CD4-positive, alpha-beta T cell treated with Interleukin-1 beta for 1 hour (primary cell): Measurements from ENCODE around the gene CA7.
A peak's percentile ranks its signal among the peaks of the same experiment; 100 is the strongest.
"Not testable (repeated sequence)": the region's sequence is repeated elsewhere in the genome, so short reads cannot be mapped to it uniquely, and the experiment has no call there.

Source experiments
- DNase-seq, 2 donors: peaks; one replicate each; pipeline ENCODE4 v3.0.0-alpha.2; 2020 to 2022

Gene CA7

DNA sequence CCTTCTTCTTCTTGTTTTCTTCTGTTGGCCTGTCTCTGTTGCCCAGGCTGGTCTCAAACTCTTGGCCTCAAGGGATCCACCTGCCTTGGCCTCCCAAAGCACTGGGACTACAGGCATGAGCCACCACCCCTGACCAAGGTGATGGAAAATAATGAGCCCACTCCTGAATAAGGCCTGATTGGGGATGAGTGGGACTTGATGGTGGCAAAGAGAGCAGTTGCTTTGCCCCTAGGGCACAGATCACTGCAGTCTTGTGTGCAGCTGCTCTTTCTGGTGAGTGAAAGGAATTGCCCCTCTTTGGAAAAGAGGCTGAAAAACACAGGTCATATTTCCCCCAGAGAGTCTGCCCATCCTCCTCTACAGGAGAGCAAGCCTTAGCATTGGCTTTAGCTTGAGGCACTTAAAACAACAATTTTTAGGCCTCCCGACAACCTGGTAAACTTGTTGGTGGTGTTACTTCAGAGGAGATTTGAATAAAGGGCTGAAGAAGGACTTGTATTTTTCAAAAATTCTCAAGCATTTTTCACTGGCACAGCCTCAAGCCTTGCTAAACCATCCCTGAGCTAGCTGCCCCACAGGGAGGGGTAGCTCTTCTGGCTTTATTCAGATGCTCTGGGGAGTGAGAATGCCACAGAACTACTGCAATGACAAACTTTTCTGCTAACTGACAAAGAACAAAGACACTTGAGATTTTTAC, 30.0 kb downstream of the CA7 start:
- peak in 1 of 2 donors; percentile 2 for DNase-seq

DNA sequence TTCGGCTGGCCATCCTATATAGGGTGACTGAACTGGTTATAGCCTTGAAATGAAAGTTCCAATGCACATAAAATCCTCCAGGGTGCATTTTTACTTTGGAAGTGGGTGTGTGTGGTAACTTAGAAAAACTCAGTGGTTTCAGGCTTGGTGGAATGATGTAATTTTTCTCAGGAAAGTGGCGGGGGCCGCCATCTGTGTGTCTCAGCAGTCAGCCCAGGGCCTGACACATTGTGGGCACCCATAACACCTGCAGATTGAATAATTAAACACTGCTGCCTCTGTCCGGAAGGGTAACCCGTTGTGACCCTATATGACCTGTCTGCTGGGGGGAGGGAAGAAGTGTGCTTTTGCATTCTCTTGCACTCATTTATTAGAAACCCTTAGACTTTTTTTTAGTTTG, 33.9 kb downstream of the CA7 start:
- DNase-seq = no peak

DNA sequence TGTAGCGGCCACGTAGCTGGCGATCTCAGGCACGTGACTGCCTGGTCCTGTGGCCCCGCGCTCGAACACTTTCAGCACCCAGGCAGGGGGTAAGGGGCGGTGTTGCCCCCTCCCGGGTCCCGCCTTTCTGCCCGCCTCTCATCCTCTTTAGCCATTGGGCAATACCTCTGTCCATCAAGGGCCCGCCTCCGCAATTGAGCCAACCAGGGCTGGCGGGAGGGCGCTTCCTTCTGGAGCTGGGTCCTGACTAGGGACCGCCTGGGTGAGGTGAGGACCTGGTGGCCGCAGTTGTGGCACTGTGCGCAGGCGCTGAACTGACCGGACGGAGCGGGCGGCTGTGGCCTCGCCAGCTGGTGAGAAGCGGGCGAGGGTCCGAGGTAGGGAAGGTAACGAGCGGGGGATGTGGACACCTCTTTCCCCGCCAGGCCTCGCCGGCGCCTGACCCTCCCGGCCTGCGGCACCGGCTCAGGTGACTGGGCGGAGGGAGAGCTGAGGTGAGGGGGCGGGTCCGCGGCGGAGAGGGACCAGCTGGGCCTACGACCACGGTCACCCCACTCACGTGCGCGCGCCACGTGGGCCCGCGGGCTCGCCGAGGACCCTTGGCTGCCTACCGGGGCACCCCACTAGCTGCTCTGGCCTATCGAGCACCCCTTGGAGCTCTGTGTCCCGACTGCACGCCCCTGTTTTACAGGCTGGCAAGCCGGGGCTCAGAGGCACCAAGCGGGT, 36.2 kb downstream of the CA7 start, which contains the start of gene PDP2:
Gene PDP2 (plus strand): TSS at position 228 of the 726 bp plus-strand sequence. CDS start 3,770 bp downstream, outside the sequence.
- peak; percentile 89 to 94 for DNase-seq

DNA sequence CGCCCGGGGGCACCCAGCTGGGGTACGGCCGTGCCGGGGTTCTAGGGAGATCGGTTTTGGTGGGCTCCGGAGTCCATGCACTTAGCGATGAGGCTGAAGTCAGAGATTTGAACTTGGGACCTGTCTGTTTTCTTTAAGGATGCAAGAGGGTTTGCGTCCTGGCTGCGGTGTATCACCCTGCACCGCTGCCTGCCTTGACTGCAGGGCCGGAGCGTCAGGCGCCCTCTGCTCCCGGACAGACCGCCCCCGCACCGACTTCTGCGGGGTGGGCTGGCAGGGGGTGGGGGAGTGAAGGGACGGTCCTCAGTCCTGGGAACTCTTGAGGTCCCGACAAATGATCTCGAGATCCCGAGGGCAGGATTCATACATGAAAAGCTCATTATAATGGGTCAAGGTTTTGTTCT, 36.8 kb downstream of the CA7 start:
- DNase-seq = no peak

DNA sequence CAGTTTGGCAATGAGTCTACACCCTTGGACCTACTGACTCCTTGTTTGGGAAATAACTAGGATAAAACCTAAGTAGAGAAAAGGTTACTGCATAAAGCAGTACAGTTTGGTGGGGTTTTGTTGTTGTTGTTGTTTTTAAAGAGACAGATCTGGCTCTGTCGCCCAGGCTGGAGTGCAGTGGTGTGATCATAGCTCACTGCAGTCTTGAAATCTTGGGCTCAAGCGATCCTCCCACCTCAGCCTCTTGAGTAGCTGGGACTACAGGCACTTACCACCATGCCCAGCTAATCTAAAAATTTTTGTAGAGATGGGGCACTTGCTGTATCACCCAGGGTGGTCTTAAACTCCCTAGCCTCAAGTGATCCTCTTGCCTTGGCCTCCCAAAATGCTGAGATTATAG, 37.3 kb downstream of the CA7 start:
- DNase-seq = no peak

DNA sequence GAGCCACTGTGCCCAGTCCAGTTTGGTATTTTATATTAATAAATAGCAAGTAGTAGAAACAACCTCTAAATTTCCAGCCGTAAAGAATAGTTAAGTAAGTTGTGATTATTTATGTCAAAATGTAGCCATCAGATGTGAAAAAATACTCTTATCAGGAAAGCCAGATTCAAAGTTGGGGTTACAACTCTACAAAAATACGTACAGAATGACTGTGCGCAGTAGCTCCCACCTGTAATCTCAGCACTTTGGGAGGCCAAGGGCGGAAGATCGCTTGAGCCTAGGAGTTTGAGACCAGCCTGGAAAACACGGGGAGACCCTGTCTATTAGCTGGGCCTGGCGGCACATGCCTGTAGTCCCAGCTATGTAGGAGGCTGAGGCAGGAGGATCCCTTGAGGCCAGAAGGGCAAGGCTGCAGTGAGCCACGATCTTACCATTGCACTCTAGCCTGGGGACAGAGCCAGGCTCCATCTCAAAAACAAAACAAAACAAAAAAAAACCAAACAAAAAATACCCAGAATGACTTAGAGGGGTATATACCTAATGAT, 37.8 kb downstream of the CA7 start:
- no peak for DNase-seq

DNA sequence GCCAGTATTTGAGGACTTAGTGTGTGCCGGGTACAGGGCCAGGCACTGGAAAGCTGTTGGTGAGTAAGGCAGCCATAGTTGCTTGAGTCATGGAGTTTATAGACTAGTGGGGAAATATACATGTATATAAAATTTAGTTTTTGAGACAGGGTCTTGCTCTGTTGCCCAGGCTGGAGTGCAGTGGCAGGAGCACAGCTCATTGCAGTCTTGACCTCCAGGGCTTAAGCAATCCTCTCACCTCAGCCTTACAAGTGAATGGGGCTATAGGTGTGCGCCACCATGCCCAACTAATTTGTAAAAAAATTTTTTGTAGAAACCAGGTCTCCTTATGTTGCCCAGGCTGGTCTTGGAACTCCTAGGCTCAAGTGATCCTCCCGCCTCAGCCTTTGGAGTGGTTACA, 38.5 kb downstream of the CA7 start:
- no peak for DNase-seq

DNA sequence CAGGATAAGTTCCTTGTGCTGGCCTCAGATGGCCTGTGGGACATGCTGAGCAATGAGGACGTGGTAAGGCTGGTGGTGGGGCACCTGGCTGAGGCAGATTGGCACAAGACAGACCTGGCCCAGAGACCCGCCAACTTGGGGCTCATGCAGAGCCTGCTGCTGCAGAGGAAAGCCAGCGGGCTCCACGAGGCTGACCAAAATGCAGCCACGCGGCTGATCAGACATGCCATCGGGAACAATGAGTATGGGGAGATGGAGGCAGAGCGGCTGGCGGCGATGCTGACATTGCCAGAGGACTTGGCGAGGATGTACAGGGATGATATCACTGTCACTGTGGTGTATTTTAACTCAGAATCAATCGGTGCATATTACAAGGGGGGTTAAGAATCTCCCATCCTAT, 41.3 kb downstream of the CA7 start:
- no peak for DNase-seq

DNA sequence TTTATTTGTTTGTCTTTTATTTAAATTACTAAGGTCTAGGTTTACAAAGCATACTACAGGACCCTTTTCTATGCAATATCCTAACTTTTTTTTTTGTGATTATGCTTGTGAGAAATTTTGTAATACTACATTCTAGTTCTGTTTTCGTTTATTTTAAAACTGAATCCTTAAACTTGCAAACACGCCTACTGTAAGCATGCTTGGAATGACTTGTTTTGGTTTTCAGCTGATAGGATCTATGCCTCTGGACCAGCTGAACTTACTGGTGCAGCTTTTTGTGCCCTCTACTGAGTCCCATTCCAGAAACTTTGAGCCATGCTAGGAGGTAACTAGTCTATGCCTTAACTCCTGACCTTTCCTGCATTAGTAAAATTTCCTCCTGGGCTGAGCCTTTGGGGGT, 42.1 kb downstream of the CA7 start:
- no peak for DNase-seq

DNA sequence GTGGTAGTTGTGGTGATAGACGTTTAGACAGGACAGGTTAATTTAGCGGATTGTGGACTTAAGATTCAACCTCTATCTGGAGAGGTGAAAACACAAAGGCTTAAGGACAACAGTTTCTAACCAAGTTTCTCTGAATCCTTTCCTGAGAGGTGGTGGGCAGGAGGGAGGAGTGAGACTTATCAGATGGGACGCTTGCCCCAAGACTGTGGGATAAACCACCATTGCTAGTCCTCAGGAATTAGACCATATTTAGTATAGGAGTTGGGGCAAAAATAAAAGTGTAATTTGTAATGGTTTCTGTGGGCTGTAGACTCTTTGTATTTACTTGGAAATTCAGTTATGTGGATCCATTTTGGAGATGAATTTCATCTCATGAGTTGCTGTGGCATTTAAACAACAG, 42.7 kb downstream of the CA7 start:
- DNase-seq = no peak

DNA sequence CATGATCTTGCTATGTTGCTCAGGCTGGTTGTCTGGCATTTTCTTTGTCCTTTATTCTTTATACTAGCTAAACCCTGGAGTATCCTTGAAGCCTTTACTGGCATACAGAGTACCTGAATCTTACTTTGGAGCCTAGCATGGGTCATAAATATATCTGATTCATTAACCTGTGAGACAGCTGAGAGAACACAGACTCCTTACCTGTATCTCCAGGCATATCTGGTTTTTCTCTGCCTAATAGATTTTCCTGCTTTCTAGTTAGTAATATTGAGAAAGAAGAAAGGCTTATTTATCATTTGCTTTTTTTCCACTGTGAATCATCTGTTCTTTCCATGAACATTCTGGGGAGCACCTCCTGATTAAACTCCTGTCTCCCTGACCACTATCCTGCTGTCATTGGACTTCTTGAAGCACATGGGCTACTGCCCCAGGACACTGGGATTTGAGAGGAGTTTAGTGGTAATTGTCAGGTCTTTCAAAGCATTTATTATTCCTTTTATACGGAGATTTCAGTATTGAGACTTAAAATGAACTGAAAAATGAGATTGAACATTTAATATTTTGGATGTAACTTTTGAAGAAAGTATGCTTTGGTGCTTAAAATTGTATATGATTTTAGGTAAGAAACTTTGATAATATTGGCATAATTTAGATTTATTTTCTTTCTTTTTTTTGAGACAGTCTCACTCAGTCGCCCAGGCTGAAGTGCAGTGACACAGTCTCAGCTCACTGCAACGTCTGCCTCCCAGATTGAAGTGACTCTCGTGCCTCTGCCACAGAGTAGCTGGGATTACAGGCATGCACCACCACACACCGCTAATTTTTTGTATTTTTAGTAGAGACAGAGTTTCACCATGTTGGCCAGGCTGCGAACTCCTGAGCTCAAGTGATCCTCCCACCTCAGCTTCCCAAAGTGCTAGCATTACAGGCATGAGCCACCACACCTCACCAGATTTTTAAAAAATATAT, 44.7 kb downstream of the CA7 start:
- DNase-seq = no peak

DNA sequence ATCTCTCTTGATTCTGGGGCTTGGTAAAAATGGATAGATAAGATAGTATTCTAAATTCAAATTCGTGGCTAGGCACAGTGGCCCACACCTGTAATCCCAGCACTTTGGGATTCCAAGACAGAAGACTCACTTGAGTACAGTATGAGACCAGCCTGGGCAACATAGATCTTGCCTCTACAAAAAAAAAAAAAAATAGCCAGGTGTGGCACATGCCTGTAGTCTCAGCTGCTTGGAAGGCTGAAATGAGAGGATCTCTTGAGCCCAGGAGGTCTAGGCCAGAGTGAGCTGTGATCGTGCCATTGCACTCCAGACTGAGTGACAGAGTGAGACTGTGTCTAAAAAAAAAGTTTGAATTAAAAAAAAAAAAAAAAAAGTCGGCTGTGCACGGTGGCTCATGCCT, 45.4 kb downstream of the CA7 start:
- no peak for DNase-seq

DNA sequence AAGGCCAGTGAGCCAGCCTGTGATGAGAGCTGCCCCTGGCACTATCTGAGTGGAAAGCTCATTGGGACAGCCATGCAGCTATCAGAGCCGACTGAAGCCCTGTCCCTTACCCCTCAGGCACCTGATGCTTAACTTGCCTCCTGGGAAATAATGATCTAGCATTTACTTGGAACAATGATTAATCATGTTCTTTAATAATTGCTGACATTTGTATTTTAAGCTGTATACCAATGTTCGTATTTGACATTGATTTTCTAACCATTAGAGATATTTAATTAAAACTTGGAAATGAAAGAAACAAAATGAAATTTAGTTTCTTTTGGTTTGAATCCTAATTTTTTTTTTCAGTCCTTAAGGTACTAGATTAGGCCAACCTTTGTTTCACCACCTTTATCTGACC, 46.6 kb downstream of the CA7 start:
- no peak for DNase-seq

DNA sequence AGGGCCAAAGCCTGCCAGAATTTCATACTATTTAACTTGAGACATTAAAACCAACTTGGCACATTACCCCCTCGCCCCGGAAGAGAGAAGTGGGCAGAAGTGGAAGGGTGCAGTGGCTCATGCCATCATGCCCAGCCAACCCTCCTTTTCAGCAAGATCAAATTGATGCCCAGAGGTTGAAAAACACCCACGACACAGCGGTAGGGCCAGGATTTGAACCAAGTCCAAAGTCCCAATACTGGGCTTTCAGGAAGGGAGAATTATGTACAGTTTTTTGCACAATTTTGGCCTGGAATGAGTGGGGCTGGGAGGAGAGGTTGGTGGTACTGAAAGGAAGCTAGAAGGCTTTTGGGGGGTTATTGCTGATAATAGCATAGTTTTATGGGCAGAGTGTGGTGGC, 47.1 kb downstream of the CA7 start:
- no peak for DNase-seq

DNA sequence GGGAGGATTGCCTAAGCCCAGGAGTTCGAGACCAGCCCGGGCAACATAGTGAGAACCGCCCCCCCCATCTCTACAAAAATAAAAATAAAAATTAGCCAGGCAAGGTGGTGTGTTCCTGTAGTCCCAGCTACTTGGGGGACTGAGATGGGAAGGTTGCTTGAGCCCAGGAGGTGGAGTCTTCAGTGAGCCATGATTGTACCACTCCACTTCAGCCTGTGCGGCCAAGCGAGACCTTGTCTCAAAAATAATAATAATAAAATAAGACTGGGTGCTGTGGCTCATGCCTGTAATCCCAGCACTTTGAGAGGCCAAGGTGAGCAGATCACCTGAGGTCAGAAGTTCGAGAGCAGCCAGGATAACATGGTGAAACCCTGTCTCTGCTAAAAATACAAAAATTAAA, 47.6 kb downstream of the CA7 start:
- DNase-seq = no peak

DNA sequence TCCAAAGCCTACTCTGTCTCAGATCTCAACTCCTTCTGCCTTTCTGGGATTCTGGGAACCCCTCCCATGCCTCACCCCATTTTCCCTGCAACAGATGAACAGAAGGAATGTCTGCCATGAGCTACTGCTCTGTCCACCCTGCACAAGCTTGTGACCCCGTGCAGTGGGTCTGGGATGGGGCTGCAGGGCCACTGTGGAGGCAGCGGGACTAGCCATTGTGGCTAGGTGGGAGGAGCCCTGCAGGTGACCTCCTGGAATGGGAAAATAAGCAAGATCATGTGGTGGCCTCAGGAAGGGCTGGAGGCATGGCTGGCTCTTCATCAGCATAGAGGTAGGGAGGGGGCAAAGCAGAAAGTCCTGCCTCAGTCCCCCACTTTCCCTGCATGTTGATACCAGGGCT, 49.8 kb downstream of the CA7 start:
- DNase-seq = no peak

DNA sequence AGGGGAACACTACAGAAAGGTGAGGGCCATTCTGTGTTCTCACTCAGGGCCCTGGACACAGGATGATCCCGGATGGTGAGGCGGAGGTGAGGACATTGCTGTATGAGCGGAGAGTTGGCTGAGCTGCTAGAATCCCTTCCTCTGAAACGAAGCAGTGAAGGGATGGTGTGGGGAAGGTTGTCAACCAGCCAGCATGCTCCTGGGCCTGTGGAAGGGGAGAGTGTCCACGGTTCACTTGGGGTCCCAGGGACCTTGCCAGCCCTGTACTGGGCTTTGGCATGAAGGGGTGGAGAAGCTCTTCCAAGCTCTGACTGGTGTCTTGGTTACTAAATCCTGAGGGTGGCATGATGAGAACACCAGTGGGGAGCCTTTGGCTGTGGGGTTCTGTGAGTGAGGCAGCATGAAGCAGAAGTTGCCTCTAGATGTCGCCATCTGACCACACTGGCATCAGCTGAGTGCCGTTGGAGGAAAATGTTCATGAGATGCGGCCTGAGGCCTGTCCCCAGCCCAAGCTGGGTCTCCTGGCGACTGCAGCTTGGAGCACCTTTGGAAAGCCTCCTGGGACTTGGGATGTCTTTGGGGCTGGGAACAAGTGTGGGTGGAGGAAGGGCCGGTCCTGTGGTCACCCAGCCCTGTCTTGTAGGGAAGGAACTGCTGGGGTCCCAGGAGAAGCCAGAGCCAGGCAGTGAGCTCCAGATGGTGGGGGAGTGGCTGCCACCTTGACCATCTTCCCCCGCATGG, 50.9 kb downstream of the CA7 start:
- peak; percentile 61 to 65 for DNase-seq

DNA sequence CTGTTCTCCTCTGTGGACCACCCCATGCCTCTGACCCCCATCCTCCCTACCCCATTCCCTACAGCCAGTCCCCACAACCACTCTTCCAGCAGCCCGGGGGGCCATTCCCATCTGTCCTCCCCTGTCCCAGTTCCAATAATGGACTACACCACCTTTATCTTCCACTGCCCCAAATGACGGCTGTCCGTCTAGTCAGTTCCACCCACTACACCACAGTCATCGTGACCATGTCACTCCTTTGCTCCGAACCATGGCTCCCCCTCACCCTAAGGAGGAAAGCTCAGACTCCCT, 51.4 kb downstream of the CA7 start:
- no peak for DNase-seq

DNA sequence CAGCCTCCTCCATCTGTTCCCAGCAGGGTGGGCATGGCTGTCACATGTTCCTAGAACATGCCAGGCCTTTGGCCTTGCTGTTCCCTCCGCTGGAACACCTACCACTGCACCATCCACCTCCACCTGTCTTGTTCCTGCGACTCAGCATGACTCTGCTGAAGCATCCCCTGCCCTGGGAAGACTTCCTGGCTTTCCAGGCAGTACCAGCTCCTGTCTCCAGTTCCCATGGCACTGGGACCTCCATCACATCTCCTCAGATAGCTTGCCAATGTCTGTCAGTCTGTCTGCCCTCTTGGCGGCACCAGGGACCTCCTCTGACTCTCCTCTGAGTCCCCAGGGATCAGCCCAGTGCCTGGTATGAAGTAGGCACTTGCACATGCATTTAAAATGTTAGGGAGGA, 51.8 kb downstream of the CA7 start:
- DNase-seq = no peak

DNA sequence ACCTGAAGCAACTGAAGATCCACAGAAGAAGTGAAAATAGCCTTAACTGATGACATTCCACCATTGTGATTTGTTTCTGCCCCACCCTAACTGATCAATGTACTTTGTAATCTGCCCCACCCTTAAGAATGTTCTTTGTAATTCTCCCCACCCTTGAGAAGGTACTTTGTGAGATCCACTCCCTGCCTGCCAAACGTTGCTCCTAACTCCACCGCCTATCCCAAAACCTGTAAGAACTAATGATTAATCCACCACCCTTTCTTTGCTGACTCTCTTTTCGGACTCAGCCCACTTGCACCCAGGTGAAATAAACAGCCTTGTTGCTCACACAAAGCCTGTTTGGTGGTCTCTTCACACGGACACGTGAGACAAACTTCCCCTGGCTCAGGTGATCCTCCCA, 52.5 kb downstream of the CA7 start:
- not testable (repeated sequence) for DNase-seq

DNA sequence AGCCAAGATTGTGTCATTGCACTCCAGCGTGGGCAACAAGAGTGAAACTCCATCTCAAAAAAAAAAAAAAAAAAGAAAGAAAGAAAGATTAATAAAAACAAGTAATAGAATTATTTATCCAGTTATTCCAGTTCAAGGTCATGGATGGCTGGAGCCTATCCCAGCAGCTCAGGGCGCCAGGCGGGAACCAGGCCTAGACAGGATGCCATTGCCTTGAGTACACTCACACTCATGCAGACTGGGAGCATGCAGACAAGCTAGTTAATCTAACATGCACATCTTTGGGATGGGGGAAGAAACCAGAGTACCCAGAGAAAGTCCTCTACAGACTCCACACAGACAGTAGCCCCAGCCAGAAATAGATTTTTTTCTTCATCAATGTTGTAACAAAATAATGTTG, 54.0 kb downstream of the CA7 start:
- DNase-seq = no peak

DNA sequence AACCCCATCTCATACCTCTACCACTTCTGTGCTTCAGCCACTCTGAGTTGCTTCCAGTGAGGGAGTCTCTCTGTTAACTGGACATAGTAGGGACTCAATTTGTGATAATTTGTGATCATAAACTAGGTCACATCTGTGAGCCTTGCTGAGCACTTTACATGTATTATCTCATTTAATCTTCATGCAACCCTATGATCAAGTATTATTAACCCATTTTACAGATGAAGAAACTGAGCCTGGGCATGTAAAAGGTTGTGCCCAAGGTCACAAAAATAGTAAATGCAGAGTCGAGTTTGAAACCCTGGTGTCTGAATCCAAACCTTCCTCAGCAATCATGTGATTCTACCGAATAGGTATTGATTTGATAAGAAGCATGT, 54.7 kb downstream of the CA7 start:
- DNase-seq = no peak
